Skeletal muscle satellite cell (primary cell): Measurements from ENCODE around the gene SCCPDH.
"Not testable (repeated sequence)": the region's sequence is repeated elsewhere in the genome, so short reads cannot be mapped to it uniquely, and the experiment has no call there.

Experiments used
- H3K27me3 ChIP-seq: 2 replicates; pipeline ENCODE4 v1.7.0; 2013; ENCODE audit warnings: low read length; ENCODE audit not compliant: control insufficient read depth, insufficient read depth
- H3K36me3 ChIP-seq: 2 replicates; pipeline ENCODE4 v1.7.0; 2013; ENCODE audit warnings: mild to moderate bottlenecking, control low read depth, low read length; ENCODE audit not compliant: insufficient read depth
- H3K4me1 ChIP-seq: 2 replicates; pipeline ENCODE4 v1.7.0; 2013; ENCODE audit warnings: low read length; ENCODE audit not compliant: control insufficient read depth, insufficient read depth
- H3K4me2 ChIP-seq: 2 replicates; pipeline ENCODE4 v1.7.0; 2013; ENCODE audit warnings: mild to moderate bottlenecking, low read length
- H3K4me3 ChIP-seq: 2 replicates; pipeline ENCODE4 v1.7.0; 2013; ENCODE audit warnings: low read length
- H3K9ac ChIP-seq: 2 replicates; pipeline ENCODE4 v1.7.0; 2013; ENCODE audit warnings: mild to moderate bottlenecking, low read depth, low read length, moderate library complexity
- H3K9me3 ChIP-seq: replicated peaks from 2 replicates; pipeline ENCODE4 v1.7.0; 2013; ENCODE audit warnings: mild to moderate bottlenecking, control low read depth, low read length

The SCCPDH gene

GRCh38 chr1:246729040-246729439, 4.8 kb downstream of the SCCPDH start:
- H3K9me3 ChIP-seq, H3K4me1 ChIP-seq, H3K4me3 ChIP-seq, H3K9ac ChIP-seq, H3K4me2 ChIP-seq, H3K27me3 ChIP-seq: not testable (repeated sequence)
- peaks cover 44% of the 10 kb centered on the region for H3K36me3 ChIP-seq

DNA sequence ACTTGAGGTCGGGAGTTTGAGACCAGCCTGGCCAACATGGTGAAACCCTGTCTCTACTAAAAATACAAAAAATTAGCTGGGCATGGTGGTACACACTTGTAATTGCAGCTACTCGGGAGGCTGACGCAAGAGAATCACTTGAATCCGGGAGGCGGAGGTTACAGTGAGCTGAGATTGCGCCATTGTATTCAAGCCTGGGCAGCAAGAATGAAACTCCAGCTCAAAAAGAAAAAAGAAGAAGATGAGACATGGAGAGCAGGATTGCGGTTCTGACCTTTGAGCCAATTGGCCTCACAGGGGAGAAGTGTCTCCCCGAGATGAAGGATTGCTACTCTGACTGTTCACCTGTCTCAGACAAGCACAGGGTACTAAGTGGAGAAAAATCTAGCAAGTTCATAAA, 6.6 kb downstream of the SCCPDH start:
- Histone ChIP-seq H3K9ac (no peak overlapping the region), H3K9me3 (no peaks in the 10 kb centered on the region), H3K4me3 (no peak overlapping the region), H3K4me1 (no peaks in the 10 kb centered on the region), H3K27me3 (no peaks in the 10 kb centered on the region), H3K36me3 (peaks cover 51% of the 10 kb centered on the region), H3K4me2 (no peak overlapping the region)

DNA sequence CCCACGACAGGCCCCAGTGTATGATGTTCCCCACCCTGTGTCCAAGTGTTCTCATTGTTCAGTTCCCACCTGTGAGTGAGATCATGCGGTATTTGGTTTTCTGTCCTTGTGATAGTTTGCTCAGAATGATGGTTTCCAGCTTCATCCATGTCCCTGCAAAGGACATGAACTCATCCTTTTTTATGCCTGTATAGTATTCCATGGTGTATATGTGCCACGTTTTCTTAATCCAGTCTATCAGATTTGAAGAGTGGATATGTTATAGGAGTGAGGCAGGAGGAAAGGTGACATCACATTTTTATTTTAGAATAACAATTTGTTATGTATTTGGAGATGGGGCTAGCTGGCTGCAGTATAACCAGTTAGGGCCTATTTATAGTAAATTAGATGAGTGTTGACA, 7.7 kb downstream of the SCCPDH start:
- H3K9ac ChIP-seq, H3K4me3 ChIP-seq, H3K27me3 ChIP-seq, H3K4me1 ChIP-seq, H3K4me2 ChIP-seq, H3K9me3 ChIP-seq: not testable (repeated sequence)
- peaks cover 61% of the 10 kb centered on the region for H3K36me3 ChIP-seq

DNA sequence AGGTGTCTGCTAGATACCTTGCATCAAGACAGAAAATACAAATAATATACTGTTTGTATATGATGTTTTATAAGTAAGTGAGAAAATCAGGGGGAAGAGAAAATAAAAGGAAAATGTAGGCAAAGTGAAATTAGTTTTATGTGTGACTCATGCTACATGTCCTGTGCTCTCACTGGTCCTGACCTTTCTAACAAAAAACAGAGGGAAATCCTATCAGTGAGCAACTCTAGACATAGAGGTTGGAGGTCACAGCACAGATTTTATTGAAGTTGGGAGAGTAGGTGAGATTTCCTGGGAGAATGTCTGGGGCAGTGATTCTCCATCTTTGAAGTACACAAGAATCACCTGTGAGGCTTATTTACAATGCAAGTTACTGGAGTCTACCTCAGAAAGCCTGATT, 9.5 kb downstream of the SCCPDH start:
- peaks cover 50% of the 10 kb centered on the region for H3K36me3 ChIP-seq
- no peaks in the 10 kb centered on the region for H3K4me1 ChIP-seq
- no peak overlapping the region for H3K4me2 ChIP-seq
- no peak overlapping the region for H3K4me3 ChIP-seq
- no peaks in the 10 kb centered on the region for H3K27me3 ChIP-seq
- no peaks in the 10 kb centered on the region for H3K9me3 ChIP-seq
- no peak overlapping the region for H3K9ac ChIP-seq

GRCh38 chr1:246734866-246735265, 10.7 kb downstream of the SCCPDH start:
- H3K36me3 ChIP-seq, result peaks cover 54% of the 10 kb centered on the region
- no peak overlapping the region for H3K9ac ChIP-seq
- no peak overlapping the region for H3K4me3 ChIP-seq
- H3K4me2 ChIP-seq, result no peak overlapping the region
- H3K4me1 ChIP-seq, result no peaks in the 10 kb centered on the region
- no peaks in the 10 kb centered on the region for H3K27me3 ChIP-seq
- H3K9me3 ChIP-seq, result no peaks in the 10 kb centered on the region

- Histone ChIP-seq H3K9ac (no peak overlapping the region), H3K4me1 (no peaks in the 10 kb centered on the region), H3K27me3 (no peaks in the 10 kb centered on the region), H3K4me3 (no peak overlapping the region), H3K9me3 (peaks cover 2% of the 10 kb centered on the region), H3K36me3 (peaks cover 49% of the 10 kb centered on the region), H3K4me2 (no peak overlapping the region)
Observed at GRCh38 chr1:246735735-246736134, 11.5 kb downstream of the SCCPDH start.

DNA sequence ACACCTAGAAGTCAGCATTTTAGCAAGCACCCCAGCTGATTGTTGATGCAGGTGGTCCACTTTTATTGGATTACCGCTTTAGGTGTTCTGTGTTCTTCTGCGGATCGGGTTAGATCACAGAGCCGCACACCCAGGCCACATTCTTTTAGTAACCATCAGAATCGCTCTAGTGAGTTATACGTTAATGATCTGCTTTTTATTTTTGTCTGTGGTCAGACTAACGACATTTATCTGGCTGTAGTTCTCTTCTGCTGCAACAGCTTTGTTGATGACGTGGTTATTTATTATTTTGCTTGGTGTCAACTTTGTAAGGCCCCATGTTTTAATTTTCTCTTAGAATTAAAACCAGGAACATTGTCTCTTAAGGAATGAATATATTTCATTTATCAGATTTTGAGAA, 18.2 kb downstream of the SCCPDH start:
- Histone ChIP-seq H3K9me3 (peaks cover 4% of the 10 kb centered on the region), H3K36me3 (peaks cover 47% of the 10 kb centered on the region), H3K4me1 (no peaks in the 10 kb centered on the region)

GRCh38 chr1:246746155-246746554, 21.9 kb downstream of the SCCPDH start:
- peaks cover 31% of the 10 kb centered on the region for H3K36me3 ChIP-seq
- not testable (repeated sequence) for H3K27me3 ChIP-seq, H3K4me2 ChIP-seq

More for the DNA sequence above, 18.2 kb downstream of the SCCPDH start:
- H3K27me3 ChIP-seq, result no peaks in the 10 kb centered on the region
- H3K9ac ChIP-seq, result no peak overlapping the region
- H3K4me2 ChIP-seq, result no peak overlapping the region
- H3K4me3 ChIP-seq, result no peak overlapping the region

DNA sequence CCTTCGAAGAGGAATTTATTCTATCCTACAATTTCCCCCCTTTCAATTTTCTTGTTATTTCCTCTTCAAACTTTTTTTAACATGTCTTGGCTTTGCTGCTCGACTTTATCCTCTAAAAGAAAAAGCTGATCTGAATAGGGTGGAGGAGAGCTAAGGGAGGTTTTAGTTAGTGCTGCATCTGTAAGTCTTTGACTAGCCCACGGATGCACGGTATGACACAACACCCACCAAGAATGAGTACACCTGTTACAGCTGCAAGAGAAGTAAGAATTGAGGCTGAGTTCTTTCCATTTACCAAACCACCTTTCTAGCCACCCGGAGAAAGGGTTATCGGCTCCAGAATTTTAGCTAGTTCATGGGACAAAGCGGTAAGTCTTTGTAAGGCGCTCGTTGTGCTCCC, 23.8 kb downstream of the SCCPDH start:
- Histone ChIP-seq H3K4me1 (no peaks in the 10 kb centered on the region), H3K4me2 (no peak overlapping the region), H3K36me3 (peaks cover 14% of the 10 kb centered on the region), H3K4me3 (no peak overlapping the region), H3K9me3 (no peaks in the 10 kb centered on the region), H3K9ac (no peak overlapping the region), H3K27me3 (no peaks in the 10 kb centered on the region)

More at GRCh38 chr1:246746155-246746554, 21.9 kb downstream of the SCCPDH start:
- H3K4me3 ChIP-seq, H3K9me3 ChIP-seq, H3K4me1 ChIP-seq, H3K9ac ChIP-seq: not testable (repeated sequence)

GRCh38 chr1:246748867-246749266, 24.7 kb downstream of the SCCPDH start:
- Histone ChIP-seq H3K9me3 (no peaks in the 10 kb centered on the region), H3K36me3 (peaks cover 6% of the 10 kb centered on the region), H3K4me3 (no peak overlapping the region), H3K27me3 (no peaks in the 10 kb centered on the region), H3K9ac (no peak overlapping the region), H3K4me2 (no peak overlapping the region), H3K4me1 (no peaks in the 10 kb centered on the region)

GRCh38 chr1:246750752-246751151, 26.5 kb downstream of the SCCPDH start:
- H3K4me3 ChIP-seq, result no peak overlapping the region
- no peaks in the 10 kb centered on the region for H3K27me3 ChIP-seq
- no peaks in the 10 kb centered on the region for H3K9me3 ChIP-seq
- H3K36me3 ChIP-seq, result no peaks in the 10 kb centered on the region
- H3K4me2 ChIP-seq, result no peak overlapping the region
- no peak overlapping the region for H3K9ac ChIP-seq
- no peaks in the 10 kb centered on the region for H3K4me1 ChIP-seq

GRCh38 chr1:246753670-246754535, 29.7 kb downstream of the SCCPDH start:
- no peak overlapping the region for H3K9ac ChIP-seq
- no peak overlapping the region for H3K4me2 ChIP-seq
- H3K4me3 ChIP-seq, result no peak overlapping the region
- no peaks in the 10 kb centered on the region for H3K36me3 ChIP-seq
- no peaks in the 10 kb centered on the region for H3K27me3 ChIP-seq
- no peaks in the 10 kb centered on the region for H3K4me1 ChIP-seq
- H3K9me3 ChIP-seq, result no peaks in the 10 kb centered on the region
